HG03025 (cell line): Measurements from ENCODE around the gene TMEM132A.

ENCODE experiments used
- ATAC-seq: cut with Tn5 transposase; IDR thresholded peaks from one replicate; pipeline ENCODE4 v1.9.1; 2021; ENCODE audit warnings: mild to moderate bottlenecking, moderate library complexity; ENCODE audit not compliant: unreplicated experiment, low FRiP score

The TMEM132A gene

GRCh38 chr11:60919320-60919719, 4.9 kb upstream of the TMEM132A start:
- no peak for ATAC-seq

GRCh38 chr11:60919956-60920355, 4.3 kb upstream of the TMEM132A start:
- no peak for ATAC-seq

- no peak for ATAC-seq
Measured at GRCh38 chr11:60921259-60921658, 3.0 kb upstream of the TMEM132A start.

GRCh38 chr11:60921777-60922335, 2.4 kb upstream of the TMEM132A start:
- ATAC-seq = no peak

GRCh38 chr11:60922906-60923305, 1.4 kb upstream of the TMEM132A start:
- no peak for ATAC-seq

GRCh38 chr11:60923326-60923725, 934 bp upstream of the TMEM132A start:
- ATAC-seq = no peak

GRCh38 chr11:60923800-60924109, 505 bp upstream of the TMEM132A start:
- ATAC-seq = no peak

GRCh38 chr11:60924906-60925853, 920 bp downstream of the TMEM132A start:
- ATAC-seq = no peak

GRCh38 chr11:60925868-60926267, 1.6 kb downstream of the TMEM132A start:
- ATAC-seq = no peak

GRCh38 chr11:60926500-60926899, 2.2 kb downstream of the TMEM132A start:
- ATAC-seq = no peak

- ATAC-seq = no peak
Measured at GRCh38 chr11:60927061-60927592, 2.9 kb downstream of the TMEM132A start.

GRCh38 chr11:60927600-60927999, 3.3 kb downstream of the TMEM132A start:
- ATAC-seq = no peak

- no peak for ATAC-seq
Measured at GRCh38 chr11:60928563-60929001, 4.3 kb downstream of the TMEM132A start.

GRCh38 chr11:60929764-60930163, 5.5 kb downstream of the TMEM132A start:
- no peak for ATAC-seq

GRCh38 chr11:60930394-60930793, 6.1 kb downstream of the TMEM132A start:
- ATAC-seq = no peak

- no peak for ATAC-seq
Measured at GRCh38 chr11:60931917-60932316, 7.7 kb downstream of the TMEM132A start.

GRCh38 chr11:60932605-60933356, 8.5 kb downstream of the TMEM132A start:
- ATAC-seq = no peak

- ATAC-seq = no peak
Measured at GRCh38 chr11:60933416-60934123, 9.3 kb downstream of the TMEM132A start.

- ATAC-seq = no peak
Measured at GRCh38 chr11:60934124-60934789, 10.0 kb downstream of the TMEM132A start.
